HG03196 (cell line): ENCODE data around the gene PRKAR1B.

Source experiments
- ATAC-seq: cut with Tn5 transposase; IDR thresholded peaks from one replicate; pipeline ENCODE4 v1.9.1; 2021; ENCODE audit not compliant: unreplicated experiment

Gene PRKAR1B

DNA sequence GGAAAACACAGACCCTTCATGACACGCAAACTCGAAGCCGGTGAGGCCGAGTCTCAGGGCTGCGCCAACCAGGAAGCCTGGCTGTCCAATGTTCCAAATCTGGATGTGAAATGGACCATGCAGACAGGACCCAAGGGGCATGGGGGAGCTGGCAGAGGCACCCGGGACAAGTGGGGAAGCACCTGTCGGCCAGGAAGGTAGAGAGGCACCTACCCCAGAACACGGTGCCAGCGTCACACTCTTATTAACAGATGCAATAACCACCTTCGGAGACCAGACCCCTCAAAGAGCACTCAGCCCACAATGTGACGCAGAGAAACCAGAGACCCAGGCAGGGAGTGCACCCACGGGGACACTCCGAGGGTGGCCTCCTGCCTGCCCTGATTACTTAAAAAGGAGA lies 119.1 kb downstream of the PRKAR1B start:
- ATAC-seq: no peak

GRCh38 chr7:605661-606450 lies 121.2 kb downstream of the PRKAR1B start:
- ATAC-seq: no peak

DNA sequence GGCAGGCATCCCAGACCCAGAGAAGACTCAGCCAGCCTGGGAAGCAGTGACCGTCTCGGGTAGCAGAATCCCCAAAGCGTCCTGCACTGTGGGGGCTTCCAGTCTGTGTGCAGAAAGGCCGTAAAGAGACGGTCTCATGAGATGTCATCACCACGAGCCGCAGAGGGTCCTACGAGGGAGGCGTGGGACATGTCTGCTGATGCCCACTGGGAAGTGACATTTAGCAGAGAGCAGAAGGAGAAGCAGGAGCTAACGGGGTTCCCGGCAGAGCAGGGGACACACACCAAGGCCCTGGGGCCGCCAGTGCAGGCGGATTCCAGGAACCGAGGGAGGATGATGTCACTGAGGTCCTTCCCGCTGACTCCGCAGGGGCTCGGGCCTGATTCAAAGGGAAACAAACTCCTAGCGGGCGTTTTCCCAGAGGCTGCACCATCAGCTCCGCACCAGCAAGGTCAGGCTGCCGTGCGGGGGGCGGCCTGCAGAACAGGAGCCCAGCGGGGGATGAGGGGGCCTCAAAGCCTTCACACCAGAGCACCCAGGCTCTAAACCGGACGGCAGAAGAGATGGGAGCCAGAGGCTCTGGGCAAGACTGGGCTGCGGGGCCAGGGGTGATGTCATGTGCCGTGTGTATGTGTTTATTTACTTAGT lies 122.1 kb downstream of the PRKAR1B start:
- ATAC-seq: no peak

GRCh38 chr7:604001-604883 lies 122.8 kb downstream of the PRKAR1B start:
- ATAC-seq: peak; percentile 69

- no peak for ATAC-seq
Measured at GRCh38 chr7:603152-603951, 123.7 kb downstream of the PRKAR1B start.

GRCh38 chr7:602341-603141 lies 124.5 kb downstream of the PRKAR1B start:
- no peak for ATAC-seq

DNA sequence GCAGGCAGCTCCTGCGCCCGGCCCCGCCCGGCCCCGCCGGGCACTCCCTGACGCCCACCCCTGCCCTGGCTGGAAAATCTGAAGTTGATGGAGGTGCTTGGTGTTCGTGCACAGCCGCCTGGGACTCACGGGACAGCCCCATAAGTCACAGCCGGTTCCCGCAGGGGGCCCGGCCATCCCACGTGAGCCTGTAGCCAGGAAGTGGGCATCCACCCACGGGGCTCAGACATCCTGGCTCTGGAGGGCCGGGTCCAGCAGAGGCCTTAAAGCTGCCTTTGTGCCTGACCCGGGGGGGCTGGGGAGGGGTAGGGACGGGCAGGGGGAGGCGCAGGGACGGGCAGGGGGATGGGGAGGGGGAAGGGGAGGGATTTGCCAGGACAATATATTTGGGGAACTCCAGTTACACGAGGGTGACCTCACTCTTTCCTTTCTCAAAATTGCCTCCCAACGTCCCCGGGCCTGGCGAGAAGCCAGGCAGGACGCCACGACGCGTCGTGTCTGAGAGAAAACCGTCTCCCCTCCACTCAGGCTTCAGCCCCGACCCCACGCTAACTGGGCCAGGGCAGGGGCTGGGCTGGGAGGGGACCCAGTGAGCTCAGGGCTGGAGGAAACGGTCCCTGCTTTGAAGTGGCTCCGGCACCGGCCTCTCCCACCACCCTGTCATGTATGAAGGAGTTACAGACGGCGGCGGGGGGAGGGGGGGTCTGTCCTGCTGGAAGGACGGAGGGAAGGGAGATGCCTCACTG lies 125.3 kb downstream of the PRKAR1B start:
- ATAC-seq: peak; percentile 31

DNA sequence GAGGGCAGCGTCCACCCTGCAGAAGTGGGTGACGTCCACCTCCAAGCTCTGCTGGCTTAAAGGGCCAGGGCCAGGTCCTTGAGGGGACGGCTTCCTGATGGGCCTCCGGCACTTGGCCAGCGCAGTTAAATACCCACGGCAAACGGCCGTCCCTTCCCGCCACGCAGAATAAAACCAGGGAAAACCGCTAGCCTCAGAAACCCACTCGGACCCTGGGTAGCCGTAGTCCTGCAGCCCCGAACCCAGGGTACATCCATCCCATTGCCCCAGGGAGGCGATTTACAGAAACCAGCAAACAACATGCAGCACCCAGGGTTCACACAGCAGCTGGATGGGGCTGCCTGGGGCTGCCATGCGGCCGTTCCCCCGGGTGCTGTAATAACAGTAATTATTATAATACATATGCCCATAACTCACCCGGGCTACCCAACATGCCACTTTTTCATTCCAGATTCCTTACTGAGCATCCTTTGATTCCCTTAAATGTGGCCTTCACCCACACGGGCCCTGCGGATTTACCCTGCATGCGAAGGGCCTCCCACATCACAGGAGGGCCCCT lies 126.0 kb downstream of the PRKAR1B start:
- ATAC-seq: no peak

- no peak for ATAC-seq
Measured at GRCh38 chr7:600149-601035, 126.7 kb downstream of the PRKAR1B start.

- ATAC-seq: no peak
Measured at GRCh38 chr7:598899-599298, 128.2 kb downstream of the PRKAR1B start.

DNA sequence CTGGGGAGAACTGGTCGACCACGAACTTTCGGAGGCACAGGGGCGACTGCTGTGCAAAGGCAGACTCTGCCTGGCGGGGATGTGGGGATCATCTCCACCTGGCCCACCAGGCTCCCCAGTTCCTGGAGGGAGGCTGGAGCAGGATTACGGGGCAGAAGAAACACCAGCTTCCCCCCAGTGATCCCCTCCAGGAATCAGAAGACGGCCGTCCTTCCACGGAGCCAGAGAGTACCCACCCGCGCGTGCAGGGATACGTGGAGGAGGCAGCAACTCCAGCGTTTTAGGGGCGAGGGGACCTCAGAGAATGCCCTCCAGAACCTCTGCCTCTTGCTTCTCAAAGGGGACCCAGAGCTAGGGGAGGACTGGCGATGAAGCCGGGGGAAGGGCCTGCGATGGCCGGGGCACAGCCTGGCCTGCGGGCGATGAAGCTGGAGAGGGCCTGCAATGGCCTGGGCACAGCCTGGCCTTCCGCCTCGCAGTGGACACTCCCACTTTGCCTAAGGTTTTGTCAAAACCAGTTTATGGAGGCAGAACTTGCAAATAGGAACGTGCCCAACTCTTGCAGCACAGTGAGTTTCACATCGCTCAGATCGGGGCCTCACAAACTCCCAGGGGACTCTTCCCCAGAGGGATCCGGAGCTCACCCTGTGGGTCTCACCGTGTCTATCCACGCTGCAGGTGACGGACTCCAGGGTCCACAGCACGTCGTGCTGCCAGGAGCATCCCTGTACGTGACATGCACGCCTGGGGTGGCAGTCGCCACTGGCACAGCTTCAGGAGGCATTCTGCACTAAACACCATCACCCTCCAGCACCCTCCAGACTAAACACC lies 129.5 kb downstream of the PRKAR1B start:
- no peak for ATAC-seq

GRCh38 chr7:596819-597182 lies 130.3 kb downstream of the PRKAR1B start:
- no peak for ATAC-seq

DNA sequence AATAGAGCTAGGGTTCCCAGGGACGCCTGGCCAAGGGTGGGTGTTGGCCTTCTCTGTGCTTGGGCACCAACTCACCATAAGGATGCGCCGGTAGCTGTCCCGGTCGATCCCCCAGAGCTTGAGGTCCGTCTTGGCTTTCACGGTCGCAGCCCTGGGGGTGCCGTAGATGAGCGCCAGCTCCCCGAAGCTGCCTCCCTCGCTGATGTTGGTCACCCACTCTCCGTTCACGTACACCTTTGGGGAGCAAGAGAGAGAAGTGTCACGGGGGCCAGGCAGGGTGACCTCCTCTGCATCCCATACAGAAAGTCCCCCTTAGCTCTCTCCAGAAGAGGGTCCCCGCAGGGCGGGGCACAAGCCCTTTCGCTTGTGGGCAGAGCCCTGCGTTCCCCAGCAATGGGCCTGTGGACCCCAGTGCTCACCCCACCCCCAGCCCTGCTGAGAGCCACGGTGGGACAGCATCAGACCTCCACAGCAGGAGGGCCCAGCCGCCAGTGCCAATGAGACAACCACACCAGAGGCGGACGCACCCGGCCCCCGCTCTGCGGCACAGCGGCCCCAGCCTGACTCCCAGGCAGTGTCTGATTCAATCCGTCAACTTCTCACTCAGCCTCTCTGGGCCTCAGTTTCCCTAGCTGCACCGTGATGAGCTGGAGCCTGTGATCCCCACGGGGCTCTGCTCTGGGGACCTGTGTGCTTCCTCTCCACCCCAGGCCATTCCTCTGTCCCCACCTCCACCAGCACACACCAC lies 130.8 kb downstream of the PRKAR1B start:
- no peak for ATAC-seq

GRCh38 chr7:595621-596010 lies 131.5 kb downstream of the PRKAR1B start:
- no peak for ATAC-seq

GRCh38 chr7:594920-595620 lies 132.0 kb downstream of the PRKAR1B start:
- ATAC-seq: no peak
